RPMI7951 (cell line): ENCODE measurements around the gene KIF1A. TPM values are rescaled to one million over a fixed set of nuclear protein-coding genes. Genes with fewer than 3 reads are reported as not detected.

Experiments used
- DNase-seq: peaks from one replicate; pipeline ENCODE4 v3.0.0-alpha.2; 2012; ENCODE audit warnings: low read depth
- total RNA-seq: library from RNA; depleted of rRNA; stranded (reverse); fragments of >200 nt; shearing (Covaris generic); gene quantifications from 2 replicates; pipeline ENCODE4 v1.2.3, GENCODE V29; 2014

Gene KIF1A
- total RNA-seq, 1 experiment from 2014 or later: 0.36 TPM

- no peak for DNase-seq
Observed at GRCh38 chr2:240767341-240767740, 52.7 kb downstream of the KIF1A start.

DNA sequence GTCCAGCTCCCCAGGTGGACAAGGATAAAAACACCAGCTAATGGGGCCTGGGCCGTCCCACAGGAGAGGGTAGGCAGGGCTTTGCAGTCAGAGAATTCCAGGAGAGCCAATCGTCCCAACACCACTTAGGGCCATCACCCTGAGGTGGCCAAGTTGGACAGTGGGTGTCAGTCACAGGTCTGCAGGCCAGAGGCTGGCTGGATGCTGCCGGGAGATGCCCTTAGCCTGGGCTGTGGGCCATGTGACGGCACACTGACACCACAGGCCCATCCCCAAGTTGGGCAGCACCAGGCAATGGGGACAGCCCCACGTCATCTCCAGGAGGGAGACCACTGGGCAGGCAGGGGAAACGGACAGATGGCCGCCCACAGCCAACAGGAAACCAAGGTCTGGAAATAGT is 53.9 kb downstream of the KIF1A start:
- no peak for DNase-seq

DNA sequence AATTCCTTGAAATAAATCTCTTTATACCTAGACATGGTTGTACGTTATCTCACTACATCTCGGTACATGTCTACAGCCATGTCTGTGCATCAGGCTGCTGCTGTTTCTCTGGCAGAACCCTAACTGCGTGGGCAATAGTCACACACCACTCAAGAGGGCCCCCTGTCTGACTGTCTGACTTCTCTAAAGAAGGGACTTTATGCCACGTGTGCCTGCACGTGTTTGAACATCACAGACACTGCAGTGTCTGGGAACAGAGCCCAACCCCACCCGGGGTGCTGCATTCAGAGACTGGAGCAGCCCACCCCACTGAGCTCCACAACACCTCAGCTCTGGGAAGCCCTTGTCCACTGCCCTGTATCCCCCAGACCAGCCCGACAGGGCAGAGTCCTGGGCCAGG is 55.0 kb downstream of the KIF1A start:
- no peak for DNase-seq

- no peak for DNase-seq
Observed at GRCh38 chr2:240764605-240765004, 55.4 kb downstream of the KIF1A start.

DNA sequence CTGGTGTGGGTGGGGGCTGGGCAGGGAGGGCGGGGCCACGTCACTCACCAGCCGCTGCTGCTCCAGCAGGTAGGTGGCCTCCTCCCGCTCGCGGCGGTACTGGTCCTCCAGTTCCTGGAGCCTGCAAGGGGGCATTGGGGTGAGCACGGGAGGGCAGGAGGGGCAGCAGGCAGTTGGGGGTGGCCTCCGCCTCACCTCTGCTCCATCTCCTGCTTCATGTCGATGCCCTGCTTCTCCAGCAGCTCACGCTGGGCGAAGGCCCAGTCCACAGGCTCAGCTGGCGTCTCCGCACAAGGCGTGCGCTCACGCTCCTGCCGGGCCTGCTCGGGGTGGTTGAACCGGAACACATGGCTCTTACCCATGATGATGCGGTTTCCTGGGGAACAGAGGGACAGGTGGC is 57.0 kb downstream of the KIF1A start:
- DNase-seq: no peak

GRCh38 chr2:240762249-240762648 is 57.8 kb downstream of the KIF1A start:
- no peak for DNase-seq

- no peak for DNase-seq
Observed at GRCh38 chr2:240760576-240761246, 59.3 kb downstream of the KIF1A start.

GRCh38 chr2:240760121-240760520 is 59.9 kb downstream of the KIF1A start:
- no peak for DNase-seq

GRCh38 chr2:240759459-240759858 is 60.6 kb downstream of the KIF1A start:
- peak; percentile 14 for DNase-seq

DNA sequence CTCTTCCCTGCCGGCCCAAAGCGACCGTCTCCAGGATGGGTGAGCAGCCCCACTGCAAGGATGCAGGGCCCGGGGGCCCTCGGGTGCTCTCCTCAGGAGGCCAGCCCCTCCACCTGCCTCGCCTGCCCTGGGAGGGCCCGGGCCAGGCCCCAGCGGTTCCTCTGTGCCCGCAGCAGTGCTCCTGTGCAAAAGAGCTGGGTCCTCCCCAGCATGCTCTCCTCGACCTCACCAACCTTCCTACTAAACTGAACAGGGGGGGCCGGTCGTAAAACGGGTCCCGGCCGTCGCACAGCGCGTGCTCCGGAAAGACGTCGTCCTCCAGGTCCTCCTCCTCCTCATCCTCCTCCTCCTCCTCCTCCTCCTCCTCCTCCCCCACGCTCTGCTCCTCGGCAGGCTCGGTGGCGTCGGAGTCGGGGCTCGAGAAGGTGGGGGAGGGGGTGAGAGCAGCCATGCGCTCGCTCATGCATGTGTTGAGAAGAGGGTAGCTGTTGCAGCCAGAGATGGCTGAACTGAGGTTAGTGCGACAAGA is 62.9 kb downstream of the KIF1A start:
- no peak for DNase-seq

DNA sequence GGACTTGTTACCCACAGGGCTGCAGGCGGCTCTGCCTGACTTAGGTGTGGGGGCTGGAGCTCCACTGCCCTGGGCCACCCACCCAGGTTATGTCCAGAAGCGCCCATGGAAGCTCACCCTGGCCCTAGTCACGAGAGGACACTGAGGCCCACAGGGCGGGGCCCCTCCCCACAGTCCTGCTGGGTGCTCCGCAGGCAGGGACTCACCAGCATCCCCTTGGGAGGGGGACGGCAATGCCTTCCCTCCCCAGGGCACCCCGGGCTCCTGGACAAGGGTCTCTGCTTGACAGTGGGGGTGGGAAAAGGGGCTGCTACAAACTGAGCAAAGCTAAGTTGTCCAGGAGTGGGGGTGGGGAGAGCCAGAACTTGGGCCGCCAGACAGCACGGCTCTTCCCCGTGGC is 67.8 kb downstream of the KIF1A start:
- DNase-seq: no peak

GRCh38 chr2:240750409-240750808 is 69.6 kb downstream of the KIF1A start:
- no peak for DNase-seq

GRCh38 chr2:240749516-240749915 is 70.5 kb downstream of the KIF1A start:
- no peak for DNase-seq

- no peak for DNase-seq
Observed at GRCh38 chr2:240747256-240747655, 72.8 kb downstream of the KIF1A start.

DNA sequence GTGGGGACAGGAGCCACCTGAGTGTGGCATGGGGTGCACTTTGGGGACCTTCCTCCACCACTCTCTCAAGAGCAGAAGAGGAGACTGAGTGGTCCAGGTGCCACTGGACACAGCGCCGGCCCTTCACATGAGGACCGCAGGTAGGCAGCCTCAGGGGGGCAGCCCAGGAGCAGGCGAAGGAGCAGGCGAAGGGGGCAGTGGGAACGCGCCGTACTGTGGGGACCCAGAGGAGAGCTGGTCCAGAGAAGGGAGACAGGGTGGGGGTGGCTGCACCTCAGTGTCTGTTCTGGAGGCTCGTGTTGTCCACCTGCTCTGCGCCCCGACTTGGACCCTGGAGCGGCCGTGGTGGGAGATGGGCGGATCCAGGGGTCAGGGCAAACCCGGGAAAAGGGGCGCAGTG is 73.3 kb downstream of the KIF1A start:
- DNase-seq: no peak

DNA sequence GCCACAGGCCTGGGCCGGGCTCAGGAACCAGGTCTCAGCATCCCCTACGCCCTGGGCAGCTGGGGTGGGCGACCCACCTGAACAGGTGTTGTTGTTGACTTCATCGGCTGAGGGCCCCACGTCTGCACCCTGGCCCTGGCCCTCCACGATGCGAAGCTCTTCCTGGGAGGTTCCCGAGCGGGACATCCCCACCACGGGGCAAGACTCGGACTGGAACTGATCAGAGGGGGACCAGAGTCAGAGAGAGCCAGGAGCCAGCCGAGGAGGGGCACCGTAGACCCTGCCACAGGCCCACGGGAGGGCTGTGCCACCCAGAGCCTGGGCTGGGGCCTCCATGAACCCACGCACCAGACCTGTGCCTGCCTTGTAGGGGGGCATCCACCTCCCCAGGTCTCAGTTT is 74.1 kb downstream of the KIF1A start:
- DNase-seq: no peak

DNA sequence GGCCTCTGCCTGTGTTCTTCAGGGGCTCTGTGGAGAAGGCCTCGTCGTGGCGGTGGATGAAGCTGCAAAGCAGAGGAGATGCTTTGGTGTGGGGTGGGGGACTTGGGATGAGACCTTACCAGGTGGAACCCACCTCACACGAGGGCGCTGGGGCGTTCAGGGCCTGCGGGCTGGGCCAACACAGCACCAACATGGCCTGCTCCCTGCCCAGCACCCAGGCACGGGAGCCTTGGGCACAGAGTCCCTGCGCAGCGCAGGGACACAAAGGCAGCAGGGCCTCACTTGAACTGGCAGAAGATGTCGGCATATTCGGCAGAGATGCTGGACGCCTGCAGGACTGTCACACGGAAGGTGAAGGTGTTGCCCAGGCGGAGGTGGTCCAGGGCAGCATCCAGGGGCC is 74.6 kb downstream of the KIF1A start:
- no peak for DNase-seq

- DNase-seq: no peak
Observed at GRCh38 chr2:240742602-240743095, 77.4 kb downstream of the KIF1A start.

DNA sequence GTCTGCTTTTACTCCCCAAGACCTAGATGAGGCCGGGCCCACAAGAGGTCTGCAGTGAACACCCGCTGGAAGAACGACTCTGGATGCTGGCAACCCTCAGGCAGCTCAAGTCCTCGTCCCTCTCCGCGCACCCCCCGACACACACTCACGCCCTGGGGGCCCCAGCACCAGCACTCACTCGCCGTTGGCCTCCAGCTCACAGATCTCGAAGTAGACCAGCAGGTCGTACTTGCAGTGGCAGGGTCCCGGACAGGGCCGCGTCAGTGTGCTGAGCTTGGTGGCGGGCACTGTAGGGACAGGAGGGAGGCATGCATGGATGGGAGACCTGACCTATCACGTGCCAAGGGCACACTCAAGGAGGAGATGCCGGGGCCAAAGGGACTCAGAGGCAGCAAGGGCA is 78.9 kb downstream of the KIF1A start:
- DNase-seq: no peak

GRCh38 chr2:240739797-240740196 is 80.2 kb downstream of the KIF1A start:
- DNase-seq: no peak

DNA sequence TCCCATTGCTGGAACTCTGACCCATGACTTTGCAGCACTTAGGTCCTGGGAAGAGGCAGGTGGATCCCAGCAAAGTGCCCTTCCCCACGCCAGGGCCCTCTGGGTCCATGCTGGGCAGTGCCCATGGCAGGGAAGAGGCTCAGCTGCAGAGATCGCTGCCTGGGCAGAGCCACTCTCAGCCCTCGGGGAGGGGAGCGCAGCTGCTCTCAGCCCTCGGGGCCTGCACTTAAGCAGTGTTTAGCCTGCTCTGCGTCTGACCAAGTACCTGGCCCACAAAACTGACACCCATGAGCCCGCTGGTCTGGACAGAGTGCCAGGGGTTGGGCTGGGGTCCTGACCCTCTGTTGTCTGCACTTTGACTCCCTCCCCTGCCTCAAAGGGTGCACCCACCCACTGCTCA is 82.1 kb downstream of the KIF1A start:
- no peak for DNase-seq

DNA sequence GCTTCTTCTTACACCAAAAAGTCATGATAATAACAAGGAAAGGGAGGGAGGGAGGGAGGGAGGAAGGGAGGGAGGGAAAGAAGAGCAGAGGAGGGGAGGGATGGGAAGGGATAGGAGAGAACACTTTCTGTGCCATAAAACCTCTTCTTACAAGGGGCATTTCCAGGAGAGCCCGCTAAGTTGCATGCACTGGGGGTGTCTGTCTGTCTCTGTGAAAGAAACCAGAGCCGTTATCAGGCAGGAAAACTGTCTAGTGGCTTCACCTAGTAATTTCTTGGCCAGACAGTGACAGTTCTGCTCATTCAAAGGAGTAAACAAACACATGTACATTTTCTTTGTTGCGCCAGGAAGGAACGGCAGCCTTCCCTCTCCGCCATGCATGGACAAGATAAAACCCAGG is 82.5 kb downstream of the KIF1A start:
- no peak for DNase-seq

- no peak for DNase-seq
Observed at GRCh38 chr2:240736281-240737250, 83.5 kb downstream of the KIF1A start.
